Esophagus squamous epithelium (tissue), 4 donors: ENCODE measurements around the gene PXYLP1.

ENCODE experiments used
- POLR2A ChIP-seq, 4 donors: fragments of 450-650 bp; IDR thresholded peaks; one replicate each; pipeline ENCODE4 v1.6.1; 2017; ENCODE audit warnings: antibody characterized with exemption in 4 of 4, mild to moderate bottlenecking in 4 of 4, moderate library complexity in 3 of 4
- TF ChIP-seq, protein P1 (sequence below), 6 experiments: fragments of 450-650 bp in 4 of 6; fragments of 200-600 bp in 2 of 6; sonication (generic) in 2 of 6; IDR thresholded peaks; one replicate each; pipeline ENCODE4 v1.5.1; 2016 to 2019; ENCODE audit warnings: antibody characterized with exemption in 6 of 6, mild to moderate bottlenecking in 4 of 6, moderate library complexity in 4 of 6

DNA sequence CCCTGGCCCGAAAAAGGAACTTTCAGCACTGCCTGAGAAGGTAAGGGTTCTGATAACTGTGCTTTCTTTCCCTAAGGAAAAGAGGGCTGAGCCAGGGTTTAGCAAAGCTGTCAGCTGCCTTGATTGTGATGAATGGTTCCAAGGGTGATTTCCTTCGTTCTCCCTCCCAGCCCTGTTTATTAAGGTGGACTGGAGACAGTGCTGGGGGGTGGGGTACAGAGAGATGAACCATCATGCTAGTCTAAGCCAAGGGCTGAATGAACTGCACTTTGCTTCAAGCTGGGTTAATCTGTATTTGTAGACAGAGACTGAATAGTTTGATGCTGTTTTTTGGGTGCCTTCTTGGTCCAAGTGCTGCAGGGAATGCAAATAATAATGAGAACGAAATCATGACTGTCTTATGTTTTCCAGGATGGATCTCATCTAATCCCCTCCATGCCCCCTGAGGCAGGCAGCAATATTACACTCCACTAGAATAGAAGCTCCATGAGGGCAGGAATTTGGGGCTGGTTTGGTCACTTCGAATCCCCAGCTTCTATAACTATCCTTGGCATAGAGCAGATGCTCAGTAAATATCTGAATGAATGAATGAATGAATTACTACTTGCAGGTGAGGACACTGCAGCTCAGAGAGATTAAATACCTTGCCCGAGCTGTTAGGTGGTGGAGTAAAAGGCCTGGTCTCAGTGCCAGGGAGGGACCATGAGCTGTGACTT, 10.9 kb downstream of the PXYLP1 start:
- TF ChIP-seq, protein P1, sequence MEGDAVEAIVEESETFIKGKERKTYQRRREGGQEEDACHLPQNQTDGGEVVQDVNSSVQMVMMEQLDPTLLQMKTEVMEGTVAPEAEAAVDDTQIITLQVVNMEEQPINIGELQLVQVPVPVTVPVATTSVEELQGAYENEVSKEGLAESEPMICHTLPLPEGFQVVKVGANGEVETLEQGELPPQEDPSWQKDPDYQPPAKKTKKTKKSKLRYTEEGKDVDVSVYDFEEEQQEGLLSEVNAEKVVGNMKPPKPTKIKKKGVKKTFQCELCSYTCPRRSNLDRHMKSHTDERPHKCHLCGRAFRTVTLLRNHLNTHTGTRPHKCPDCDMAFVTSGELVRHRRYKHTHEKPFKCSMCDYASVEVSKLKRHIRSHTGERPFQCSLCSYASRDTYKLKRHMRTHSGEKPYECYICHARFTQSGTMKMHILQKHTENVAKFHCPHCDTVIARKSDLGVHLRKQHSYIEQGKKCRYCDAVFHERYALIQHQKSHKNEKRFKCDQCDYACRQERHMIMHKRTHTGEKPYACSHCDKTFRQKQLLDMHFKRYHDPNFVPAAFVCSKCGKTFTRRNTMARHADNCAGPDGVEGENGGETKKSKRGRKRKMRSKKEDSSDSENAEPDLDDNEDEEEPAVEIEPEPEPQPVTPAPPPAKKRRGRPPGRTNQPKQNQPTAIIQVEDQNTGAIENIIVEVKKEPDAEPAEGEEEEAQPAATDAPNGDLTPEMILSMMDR (IDR thresholded peaks at IDR 0.05): no peak
- no peak for TF ChIP-seq POLR2A (IDR thresholded peaks at IDR 0.05)
